HG02981 (cell line): ENCODE data around the gene SRSF11.

Experiments used
- ATAC-seq: cut with Tn5 transposase; IDR thresholded peaks from one replicate; pipeline ENCODE4 v1.9.1; 2021; ENCODE audit warnings: mild to moderate bottlenecking, moderate library complexity; ENCODE audit not compliant: unreplicated experiment

SRSF11 gene

DNA sequence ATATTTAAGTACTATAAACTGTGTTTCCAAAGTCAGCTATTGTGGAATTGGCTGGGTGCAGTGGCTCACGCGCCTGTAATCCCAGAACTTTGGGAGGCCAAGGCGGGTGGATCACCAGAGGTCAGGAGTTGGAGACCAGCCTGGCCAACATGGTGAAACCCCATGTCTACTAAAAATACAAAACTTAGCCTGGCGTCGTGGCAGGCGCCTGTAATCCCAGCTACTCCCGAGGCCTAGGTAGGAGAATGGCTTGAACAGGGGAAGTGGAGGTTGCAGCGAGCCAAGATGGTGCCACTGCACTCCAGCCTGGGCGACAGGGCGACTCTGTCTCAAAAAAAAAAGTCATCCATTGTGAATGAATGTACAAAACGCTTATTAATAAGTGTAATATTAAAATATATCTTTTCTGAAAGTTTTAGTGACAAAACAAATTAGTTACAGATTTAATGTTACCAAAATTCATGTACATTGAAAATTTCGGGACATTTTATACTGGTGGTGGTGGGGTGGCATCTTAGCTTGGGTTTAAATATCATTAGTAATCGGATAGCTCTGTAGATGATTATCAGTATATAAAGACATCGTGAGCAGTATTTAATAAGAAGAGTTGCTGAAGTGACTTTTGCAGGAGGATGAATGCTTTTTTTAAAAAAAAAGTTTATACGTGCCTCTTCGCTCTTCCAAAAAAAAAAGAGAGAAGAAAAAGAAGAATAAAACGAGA is 503 bp upstream of the SRSF11 start:
- peak; percentile 5 for ATAC-seq

DNA sequence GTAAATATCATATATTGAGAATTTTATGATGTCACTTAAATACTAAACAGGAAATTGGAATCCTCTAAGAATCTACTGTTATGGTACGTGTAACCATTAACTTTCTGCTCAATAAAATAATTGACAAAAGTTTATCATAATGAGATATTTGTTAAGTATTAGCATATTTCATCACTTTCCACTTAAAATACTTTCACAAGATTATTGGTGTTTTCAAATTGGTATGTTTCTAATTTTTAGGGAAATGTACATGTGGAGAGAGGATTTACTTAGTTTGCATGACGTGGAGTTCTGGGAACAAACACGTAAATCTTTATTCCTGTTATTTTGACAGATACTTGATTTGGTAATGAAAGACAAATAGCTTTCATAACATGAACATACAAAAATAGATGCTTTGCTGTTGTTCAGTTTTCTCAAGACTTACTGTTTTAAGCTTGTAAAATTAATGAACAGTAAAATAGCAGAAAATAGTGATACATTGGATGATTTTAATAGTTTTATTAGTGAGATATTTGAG is 1.6 kb downstream of the SRSF11 start:
- ATAC-seq, result no peak

DNA sequence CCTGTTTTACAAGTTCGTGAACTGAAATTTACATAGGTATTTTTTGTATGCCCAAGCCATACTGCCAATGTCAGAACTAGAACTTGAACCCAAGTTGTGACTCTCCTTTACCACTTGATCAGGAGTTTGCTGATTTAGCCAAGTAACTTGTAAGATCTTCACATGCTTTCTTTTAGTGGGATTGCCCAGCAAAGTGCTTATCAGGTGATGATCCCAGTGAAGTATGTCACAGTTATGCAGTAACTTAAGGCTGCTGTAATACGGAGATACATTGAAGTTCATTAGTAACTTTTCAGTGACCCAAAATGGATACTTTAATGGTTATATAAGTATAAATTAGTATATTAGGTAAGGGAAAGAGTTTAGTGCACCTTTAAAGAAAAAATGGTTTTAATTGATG is 3.8 kb downstream of the SRSF11 start:
- no peak for ATAC-seq

DNA sequence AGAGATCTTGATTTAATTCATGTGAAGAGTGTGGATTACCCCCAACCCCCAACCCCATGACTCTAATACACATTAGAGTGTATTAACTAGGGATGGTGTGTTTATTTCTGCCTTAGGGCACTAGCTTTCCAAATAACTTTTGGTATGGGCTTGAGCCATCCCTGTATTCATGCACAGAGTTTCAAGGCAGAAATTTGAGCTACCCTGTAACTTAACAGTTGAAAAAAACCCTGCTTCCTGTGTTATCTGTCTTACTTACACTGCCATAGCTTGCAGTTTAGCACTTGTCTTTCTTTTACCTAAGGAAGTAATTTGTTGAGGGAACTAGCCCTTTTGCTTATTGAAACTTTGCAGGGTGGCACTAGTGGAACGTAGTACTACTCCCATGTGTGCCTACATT is 6.3 kb downstream of the SRSF11 start:
- ATAC-seq, result no peak

DNA sequence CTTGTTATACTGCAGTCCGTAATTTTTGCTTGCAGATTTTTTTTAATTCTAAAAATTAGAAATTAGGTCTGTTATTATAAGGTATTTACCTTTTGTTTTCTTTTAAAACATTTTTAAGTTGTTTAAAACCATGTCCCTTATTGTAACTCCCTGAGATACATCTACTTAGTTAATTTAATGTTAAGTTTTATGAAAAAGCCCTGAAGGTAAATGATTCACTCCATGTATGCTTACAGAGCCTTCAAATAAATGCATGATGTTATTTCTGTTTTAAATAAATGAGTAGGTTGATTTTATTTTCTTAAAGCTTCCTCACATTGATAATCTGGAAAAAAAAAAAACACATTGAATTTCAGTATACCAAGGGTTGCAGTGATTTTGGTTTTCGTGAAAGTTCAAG is 7.5 kb downstream of the SRSF11 start:
- no peak for ATAC-seq

DNA sequence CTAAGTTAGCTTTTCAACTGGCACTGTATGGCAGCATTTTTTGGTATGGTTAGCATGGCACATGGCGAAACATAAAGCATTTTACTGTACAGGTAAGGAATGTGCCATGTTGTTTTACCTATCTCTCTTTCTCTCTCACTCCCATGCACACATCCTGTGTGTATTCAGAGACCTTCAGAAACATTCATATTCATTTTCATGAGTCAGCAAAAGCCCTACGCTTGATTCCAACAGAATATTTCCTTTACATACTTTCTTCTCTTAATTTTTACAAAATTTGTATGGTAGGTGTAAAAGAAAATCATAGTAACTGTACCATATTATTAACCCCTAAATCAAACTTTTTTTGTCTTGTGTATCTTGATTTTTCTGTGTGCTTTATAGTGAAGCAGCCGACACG is 10.3 kb downstream of the SRSF11 start:
- ATAC-seq, result no peak

DNA sequence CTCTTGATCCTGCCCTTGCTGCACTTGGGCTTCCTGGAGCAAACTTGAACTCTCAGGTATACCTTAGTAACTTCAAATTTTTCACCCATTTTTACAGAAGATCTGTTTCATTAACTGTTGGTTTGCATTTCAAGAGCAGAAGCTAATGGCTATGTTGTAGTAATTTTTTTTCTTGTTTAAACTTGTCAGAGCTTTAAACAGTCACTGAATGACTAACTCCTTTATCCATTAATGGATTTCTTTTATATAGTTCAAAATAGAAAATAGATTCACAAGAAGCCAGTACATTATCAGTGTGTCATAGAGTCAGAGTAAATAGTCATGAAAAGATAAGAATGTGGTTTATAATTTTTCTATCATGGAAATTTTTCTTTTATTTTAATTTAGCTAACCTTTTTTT is 13.6 kb downstream of the SRSF11 start:
- ATAC-seq, result no peak

DNA sequence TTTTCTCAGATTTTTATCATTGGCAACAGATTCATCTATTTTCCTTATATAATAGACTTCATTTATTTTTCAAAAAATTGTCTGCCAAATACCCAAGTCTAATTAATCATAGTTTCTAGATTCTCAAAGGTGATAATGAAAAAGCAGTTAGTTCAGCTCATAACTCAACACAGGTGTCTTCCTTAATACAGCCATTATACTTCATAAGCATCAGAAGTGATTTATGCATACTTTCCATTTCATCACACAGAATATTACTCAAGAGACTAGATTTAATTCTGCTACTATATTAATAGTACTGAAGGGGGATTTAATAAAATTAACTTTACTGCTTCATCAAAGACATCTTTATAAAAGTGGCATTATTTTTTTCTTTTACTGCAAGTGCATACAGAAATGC is 18.8 kb downstream of the SRSF11 start:
- ATAC-seq, result no peak

DNA sequence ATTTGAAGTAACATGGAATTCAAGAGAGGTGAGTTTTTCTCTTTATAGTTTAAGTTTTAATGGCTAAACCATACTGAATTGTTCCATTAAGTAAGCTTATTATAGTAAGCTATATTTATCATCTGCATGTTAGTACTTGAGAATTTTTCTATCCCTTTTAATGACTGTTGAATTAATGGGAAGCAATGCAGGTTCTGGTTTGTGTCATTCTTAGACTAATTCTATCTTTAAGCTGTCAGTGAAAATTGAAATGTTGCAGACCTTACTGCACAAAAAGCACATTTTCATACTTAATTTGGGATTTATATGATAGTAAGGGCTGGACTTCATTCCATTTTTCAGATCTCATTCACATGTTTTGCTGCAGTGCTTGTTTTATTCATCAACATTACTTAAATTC is 25.9 kb downstream of the SRSF11 start:
- no peak for ATAC-seq

DNA sequence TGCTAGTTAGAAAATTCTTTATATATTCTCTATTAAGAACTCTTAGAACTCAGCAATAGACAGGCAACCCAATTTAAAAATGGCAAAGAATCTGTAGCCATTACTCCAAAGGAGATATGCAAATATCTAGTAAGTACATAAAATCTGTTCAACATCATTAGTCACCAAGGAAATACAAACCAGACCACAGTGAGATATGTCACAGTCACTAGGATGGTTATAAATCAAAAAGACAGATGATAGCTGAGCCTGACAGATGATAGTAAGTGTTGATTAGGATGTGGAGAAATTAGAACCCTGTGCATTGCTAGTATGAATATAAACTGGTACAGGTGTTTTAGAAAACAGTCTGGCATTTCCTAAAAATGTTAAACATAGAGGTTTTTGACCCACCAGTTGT is 26.6 kb downstream of the SRSF11 start:
- no peak for ATAC-seq

DNA sequence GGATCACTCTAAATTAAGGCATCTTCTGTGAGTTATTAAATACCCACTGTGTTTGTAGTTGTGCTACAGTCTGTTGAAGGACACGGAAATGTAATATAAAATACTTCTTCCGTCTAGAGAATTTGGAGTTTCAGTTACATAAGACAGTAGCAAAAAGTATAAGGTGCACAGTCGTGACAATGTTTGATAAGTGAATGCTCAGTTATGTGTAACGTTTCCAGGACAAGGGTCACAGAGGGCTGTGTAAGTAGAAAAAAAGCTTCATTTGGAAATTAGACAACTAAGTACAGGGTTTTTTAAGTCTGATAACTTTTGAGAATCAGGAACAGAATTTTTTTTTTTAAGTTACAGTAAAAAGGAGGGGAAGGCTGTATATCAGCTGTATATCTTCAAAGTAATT is 27.5 kb downstream of the SRSF11 start:
- ATAC-seq, result no peak

DNA sequence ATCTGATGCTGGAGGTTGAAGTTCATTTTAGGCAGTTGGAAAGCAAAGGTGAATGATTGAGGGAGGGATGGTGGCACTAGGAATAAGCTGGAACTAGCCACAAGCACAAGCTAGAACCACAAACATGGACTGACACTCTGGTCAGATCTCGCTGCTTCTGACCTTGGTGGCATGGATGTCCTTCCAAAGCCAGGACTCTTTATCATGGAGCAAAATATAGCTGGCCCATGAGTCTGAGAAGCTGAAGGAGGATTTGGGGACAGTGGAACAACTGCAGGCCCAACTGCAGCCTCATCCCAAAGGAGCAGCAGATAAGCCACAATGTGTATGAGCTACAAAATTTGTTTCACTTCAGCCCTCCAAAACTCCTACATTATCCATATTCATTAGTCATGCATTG is 35.5 kb downstream of the SRSF11 start:
- ATAC-seq, result no peak

DNA sequence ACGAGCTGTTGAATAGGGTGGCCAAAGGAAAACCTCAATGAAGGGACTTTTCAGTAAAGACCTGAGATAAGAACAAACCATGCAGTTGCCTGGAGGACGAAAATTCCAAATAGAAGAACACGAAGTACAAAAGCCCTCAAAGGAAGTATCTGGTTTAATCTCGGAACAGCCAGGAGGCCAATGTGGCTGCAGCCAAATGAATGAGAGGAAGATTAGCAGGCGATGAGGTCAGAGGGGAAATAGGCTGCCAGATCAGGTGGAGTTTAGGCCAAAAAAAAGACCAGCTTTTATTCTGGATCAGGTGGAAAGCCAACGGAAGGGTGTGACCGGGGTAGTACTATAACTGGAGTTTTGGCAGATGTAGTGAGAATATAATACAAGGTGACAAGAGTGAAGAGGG is 43.7 kb downstream of the SRSF11 start:
- no peak for ATAC-seq

DNA sequence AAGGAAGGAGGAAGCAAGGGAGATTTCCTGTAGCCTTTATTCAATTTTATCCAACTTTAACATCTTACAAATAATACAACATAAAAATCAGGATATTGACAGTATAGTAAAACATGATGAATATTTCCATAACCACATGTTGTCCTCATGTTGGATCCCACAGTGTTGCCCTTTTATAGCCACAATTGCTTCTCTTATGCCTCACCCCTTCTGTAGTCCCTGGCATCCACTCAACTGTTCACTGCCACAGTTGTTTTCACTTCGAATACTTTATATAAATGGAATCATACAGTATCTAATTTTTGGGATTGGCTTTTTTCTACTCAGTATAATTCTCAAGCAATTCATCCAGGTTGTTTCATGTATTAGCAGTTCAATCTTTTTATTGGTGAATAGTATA is 44.8 kb downstream of the SRSF11 start:
- ATAC-seq, result no peak

DNA sequence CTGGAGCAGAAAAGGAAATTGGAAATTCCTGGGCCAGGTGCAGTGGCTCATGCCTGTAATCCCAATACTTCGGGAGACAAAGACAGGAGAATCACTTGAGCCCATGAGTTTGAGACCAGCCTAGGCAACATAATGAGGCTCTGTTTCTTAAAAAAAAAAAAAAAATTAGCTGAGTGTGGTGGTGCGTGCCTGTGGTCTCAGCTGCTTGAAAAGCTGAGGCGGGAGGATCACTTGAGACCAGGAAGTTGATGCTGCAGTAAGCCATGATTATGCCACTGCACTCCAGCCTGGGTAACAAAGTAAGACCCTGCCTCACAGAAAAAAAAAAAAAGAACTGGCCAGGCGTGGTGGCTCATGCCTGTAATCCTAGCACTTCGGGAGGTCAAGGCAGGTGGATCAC is 56.7 kb downstream of the SRSF11 start:
- no peak for ATAC-seq

DNA sequence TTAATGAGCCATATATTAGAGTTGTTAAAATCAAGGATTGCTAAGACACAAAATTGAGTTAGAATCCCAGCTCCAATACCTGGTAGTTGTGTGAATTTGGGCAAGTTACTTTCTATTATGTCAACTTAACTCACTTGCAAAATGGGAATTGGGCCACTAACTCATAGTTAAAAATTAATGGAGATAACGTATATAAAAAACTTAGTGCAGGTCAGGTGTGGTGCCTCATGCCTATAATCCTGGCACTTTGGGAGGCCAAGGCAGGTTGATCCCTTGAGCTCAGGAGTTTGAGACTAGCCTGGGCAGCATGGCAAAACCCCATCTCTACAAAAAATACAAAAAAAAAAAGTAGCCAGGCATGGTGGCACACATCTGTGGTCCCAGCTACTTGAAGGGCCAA is 57.5 kb downstream of the SRSF11 start:
- no peak for ATAC-seq

DNA sequence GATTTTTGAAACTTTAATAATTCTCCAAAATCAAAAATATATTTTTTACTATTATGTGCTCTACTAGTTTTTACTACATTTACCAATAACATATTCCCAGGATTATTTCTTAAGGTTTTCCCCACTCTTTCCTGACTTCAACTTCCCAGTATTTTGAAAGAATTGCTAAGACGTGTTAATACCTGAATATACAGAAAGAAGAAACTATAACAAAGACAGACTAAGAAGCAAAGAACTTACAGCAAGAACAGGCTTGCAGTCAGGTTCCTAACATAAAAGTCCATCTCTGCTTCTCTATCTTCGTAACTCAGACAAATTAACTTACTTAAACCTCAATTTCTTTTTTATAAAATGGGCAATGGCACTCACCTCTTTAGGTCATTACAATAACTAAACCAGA is 63.2 kb downstream of the SRSF11 start:
- ATAC-seq, result no peak

DNA sequence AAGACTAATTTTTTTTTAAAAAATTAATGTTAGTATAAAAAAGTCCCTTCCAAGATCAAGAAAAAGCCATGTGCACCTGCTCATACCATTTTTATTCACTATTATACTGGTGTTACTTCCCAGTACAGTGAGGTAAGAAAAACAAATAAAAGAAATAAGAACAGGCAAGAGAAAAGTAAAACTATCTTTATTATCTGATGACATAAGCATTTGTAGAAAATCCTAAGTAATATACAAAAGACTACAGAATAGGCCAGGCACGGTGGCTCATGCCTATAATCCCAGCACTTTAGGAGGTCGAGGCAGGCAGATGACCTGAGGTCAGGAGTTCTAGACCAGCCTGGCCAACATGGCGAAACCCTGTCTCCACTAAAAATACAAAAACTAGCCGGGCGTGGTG is 65.3 kb downstream of the SRSF11 start:
- ATAC-seq, result no peak

DNA sequence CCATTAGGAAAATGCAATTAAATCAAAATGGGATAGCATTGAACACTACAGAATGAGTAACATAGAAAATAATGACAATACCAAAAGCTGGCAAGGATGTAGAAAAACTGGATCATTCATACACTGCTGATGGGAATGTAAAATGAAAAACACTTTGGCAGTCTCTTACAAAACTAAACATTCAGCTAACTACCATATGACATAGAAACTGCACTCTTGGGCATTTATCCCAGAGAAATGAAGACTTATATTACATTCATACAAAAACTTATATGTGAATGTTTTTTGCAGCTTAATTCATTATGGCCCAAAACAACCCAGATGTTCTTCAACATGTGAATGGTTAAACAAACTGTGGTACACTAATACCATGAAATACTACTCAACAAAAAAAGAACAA is 67.0 kb downstream of the SRSF11 start:
- no peak for ATAC-seq

DNA sequence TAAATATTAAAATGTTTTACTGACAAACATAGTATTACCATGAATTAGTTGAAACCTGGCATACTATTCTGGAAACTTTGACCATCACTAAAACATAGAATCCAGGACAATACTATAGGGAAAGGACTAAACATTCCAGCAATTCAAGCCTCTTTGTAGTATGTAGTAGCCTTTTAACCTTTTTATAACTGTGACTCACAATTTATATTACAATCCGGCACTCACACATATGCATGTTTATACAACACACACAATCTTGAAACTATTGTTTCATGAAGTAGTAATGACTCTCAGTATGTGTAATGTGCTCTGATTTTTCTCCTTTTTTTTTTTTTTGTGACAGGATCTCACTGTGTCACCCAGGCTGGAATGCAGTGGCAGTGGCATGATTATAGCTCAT is 69.0 kb downstream of the SRSF11 start:
- no peak for ATAC-seq

DNA sequence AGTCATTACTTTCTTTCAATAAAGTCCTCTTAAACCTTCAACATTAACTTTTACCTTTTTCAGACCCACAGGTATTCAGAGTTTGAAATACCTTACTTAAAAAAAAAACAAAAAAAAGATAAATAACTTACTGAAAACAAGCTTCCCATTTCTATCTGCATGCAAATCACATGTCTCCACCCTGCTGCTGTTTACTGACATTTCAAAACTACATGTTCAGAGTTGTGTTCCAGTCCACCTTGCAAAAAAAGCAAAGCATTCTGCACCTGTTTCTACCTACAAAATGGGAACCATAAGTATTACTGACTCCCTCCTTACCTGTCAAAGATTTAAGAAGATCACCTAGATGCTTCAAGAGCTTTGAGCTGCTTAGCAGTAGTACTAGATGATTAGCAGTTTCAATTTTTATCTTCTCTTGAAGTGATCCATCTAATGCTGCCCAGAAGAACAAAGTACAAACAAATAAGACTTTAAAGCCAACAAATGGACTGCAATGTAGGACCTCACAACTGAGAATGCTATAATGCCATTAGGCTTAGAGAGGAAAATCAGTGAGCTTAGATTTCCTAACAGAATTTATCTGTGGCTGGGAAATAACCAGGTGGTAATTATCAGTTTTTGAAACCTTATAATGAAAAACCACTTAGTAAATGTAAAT is 72.1 kb downstream of the SRSF11 start:
- no peak for ATAC-seq

DNA sequence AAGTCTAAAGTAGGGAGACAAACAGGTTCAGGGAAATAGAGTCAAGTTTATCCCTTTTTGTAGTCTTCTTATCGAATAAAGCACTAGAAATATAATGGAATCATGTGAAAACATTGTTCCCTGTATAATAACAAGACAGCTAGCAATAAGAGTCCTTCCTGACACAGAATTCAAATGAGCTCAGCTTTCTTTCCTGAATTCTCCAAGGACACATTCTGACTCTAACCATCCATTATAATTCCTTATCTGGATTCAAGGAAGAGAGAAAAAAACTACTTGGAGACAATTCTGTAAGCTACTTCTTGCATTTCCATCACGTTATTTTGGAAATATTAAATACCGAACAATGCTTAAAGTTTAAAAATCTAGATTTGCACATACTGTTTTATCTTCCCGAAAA is 74.6 kb downstream of the SRSF11 start:
- ATAC-seq, result no peak

DNA sequence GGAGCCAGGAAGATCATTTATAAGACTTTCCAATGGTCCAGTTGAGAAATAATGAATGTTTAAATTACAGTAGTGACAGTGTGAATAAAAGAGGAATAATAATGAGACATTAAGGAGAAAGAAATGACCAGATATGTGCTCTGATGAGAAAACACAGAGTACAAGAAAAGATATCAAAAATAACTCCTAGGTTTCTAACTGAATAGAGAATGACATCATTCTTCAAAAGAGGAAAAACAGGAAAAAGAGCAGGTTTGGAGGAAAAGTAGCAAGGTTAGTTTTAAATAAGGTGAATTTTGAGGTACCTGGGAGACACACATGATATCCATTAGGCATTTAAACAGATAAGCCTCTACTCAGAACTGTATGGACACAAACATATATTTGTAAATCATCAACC is 78.3 kb downstream of the SRSF11 start:
- ATAC-seq, result no peak
